Activated effector memory CD4-positive, alpha-beta T cell treated with anti-CD3 and anti-CD28 coated beads, Interleukin-2, amount 50 U/mL, for 16 hours (primary cell): ENCODE data around the gene MB.

Experiments
- DNase-seq: peaks from one replicate; pipeline ENCODE4 v3.0.0-alpha.2; 2020

The MB gene

GRCh38 chr22:35593071-35593890 is 23.8 kb downstream of the MB start:
- DNase-seq = no peak

- no peak for DNase-seq
These were observed 24.6 kb downstream of the MB start for GRCh38 chr22:35592418-35592967.

GRCh38 chr22:35591714-35592417 is 25.3 kb downstream of the MB start:
- no peak for DNase-seq

DNA sequence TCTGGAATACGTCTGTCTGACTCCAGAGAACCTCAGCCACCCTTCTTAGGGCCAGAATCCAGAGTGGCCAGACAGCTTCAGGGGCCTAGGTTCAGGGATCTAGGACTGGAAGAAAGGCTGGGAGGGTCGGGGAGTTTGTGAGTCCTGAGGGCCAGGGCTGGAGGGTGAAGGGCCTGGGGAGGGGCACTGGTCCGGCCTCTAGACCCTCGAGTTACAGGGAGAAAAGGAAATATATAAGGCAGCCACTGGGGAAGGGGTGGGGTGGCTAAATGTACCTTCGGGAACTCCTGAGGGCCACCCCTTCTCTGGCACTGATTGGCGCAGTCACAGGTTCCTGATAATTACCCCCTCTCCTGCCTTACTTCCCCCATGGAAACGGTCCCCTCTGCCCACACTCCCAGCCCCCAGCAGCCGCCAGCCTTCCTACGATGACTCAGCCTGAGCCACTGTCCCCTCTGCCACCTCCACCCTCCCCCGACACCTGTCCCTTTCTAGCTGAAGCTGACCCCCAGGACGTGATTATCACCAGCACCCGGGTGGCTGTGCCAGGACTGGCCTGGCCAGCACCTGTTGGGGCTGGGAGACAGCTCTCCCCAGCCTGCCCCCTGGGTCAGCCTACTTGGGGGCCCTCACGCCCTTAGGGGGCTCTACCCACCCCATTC is 26.4 kb downstream of the MB start:
- no peak for DNase-seq

DNA sequence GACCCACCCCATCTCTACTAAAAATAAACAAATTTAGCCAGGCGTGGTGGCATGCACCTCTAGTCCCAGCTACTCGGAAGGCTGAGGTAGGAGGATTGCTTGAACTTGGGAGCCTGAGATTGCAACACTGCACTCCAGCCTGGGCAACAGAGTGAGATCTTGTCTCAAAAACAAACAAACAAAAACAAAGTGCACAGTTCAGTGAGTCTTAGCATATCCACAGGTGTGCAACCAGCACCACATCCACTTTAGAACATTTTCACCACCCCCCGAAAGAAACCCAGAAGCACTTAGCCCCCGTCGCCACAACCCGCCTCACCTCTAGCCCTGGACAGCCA is 27.4 kb downstream of the MB start:
- no peak for DNase-seq

DNA sequence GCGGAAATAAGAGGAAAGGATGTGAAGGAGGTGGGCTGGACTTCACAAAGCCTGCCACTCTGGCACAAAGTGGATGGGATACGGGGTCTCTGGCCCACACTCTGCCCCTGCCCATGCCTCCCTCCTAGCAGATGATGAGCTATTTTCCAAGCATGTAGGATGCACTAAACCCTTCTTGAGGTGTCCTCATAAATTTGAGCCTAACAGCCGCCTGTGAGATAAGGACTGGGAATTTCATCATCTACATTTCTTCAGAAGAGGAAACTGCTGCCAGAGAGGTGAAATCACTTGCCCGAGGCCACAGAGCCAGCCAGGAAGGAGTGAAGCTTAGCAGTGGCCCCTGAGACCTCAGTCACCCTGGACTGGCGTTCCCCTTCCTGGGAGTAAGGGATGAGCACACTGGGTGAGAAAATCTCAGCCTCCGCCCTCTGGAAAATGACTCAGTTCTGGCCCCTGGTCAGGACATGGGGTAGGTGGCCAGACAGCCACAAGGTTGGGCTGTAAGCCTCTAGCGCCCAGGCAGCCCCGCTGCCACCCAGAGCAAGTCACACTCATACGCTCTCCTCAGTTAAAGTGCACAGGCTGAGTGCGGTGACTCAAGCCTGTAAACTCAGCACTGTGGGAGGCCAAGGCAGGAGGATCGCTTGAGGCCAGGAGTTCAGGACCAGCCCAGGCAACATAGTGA is 27.9 kb downstream of the MB start:
- DNase-seq = no peak

DNA sequence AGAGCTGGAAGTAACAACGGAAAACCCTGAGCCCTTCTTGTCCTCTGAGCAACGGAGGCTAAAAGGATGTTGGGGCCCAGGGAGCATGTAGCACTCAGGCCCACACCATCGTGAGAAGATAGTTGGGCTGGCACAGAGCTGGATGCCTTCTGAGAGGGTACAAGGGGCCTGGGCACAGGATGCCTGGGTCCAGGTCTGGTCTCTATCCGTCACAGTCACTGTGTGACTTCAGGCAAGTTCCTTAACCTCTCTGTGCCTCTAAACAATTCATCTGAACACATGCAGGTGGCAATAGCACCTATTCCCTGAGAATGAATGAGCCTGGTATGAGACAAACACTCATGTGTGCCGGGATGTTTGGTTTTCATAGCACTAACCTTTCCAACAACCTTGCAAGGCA is 29.2 kb downstream of the MB start:
- DNase-seq = no peak

GRCh38 chr22:35587447-35587870 is 29.7 kb downstream of the MB start:
- no peak for DNase-seq

- DNase-seq = no peak
These were observed 30.4 kb downstream of the MB start for GRCh38 chr22:35586771-35587170.

- peak; percentile 82 for DNase-seq
These were observed 34.1 kb downstream of the MB start for GRCh38 chr22:35582861-35583670.

- DNase-seq = no peak
These were observed 34.8 kb downstream of the MB start for GRCh38 chr22:35582218-35582860.

- DNase-seq = no peak
These were observed 36.1 kb downstream of the MB start for GRCh38 chr22:35581023-35581413.

DNA sequence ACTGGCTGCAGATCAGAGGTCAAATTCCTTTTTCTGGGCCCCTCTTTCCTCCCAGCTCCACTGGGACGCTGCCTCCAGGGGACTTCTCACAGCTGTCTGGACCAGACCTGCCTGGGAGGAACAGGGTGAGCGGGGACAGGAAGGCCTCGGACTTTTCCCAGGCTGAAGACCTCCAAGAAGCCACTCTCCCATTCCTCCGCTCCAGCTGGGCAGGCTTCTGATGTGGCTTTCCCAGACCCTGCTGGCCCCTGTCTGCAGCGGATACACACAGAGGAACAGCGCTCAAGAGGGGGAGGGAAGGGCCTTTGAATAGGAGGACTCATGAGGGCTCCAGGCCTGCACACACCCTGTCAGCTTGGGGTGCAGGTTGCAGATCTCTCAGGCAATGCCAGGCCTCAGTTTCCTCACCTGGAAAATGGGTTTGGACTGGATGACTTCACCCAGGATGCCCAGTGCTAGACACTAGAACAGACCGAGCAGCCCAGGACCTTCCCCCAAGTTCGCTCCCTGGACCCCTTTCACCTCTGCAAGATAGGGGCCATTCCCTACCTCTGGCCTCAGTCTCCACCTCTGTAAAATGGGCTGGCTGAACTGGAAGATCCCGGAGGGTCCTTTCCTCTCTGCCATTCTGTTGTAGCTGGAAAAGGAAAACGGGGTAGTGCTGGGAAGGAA is 36.6 kb downstream of the MB start:
- no peak for DNase-seq

DNA sequence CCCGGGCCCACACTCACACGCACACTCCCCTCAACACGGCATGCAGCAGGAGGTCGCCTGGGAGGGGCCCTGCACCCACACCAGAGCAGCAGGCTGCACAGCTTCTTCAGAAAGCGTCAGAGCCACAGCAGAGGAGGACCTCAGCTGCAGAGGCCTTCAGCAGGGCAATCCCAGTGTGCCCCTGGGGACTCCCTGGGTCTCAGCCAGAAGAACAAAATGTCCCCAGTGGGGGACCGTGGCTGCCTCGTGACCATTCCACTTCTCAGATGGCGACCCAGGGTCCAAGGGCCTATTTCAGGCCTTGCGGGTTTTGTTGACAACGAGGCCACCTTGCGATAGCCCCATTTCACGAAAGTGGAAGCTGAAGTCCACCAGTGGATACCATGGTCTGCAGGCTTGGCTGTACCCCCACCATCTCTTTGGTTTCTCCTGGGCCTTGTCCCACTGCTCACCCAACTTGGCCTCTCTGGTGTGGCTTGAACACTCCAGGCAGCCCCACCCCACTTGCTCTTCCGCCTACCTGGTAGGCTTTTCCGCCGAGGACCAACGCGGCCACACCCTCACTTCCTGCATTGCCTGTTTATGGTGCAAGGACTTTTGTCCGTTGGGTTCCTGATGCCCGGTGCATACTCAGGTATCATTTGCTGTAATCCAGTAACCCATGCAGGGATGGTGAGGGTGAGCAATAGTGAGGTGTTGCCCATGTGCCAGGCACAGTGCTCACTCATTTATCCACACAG is 38.1 kb downstream of the MB start:
- no peak for DNase-seq

GRCh38 chr22:35577799-35578659 is 39.1 kb downstream of the MB start:
- no peak for DNase-seq

DNA sequence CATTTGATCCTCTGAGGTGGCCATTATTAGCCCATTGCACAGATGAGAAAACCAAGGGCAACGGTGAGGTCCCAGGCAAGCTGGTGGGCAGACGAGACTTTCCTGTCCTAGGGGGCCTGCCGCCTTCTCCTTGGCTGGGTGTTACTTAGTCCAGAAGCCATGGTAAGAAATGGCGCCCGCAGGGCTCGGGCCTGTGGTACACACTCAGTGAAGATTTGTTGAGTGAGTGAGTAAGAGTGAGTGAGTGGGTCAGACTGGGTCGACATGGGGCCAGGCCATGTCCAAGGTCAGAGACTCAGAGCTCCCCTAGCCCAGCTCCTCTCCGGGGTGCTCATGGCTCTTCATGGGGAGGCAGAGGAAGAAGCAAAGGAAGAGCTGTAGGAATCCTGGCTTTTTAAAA is 40.5 kb downstream of the MB start:
- no peak for DNase-seq

DNA sequence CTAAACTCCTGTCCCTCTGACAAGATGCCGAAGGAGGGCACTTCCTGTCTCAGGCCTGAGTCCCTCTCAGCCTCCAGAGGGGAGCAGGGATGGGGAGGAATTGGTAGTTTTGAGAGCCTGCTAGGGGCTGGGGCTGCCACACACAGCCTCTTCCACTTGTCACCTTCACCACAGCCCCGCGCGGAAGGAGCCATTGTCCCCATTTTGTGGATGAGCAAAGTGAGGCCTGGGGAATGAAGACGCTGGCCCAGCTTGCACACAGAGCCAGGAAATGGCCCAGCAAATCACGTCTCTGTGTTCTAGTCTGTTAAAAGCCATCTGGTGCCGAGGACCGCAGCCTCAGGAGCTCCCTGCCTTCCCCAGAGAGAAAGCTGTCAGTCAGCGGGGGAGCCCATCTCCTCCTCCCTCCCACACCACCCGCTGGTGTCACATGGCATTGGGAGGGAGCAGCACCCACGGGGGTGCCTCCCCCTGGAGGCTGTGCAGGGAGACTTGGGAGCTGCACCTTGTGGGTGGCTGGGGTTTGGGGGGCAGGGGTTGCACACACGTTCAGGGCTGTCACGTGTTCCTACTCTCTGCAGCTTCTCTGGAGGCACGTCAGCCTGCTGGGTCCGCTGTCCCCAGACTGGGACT is 41.9 kb downstream of the MB start:
- no peak for DNase-seq

DNA sequence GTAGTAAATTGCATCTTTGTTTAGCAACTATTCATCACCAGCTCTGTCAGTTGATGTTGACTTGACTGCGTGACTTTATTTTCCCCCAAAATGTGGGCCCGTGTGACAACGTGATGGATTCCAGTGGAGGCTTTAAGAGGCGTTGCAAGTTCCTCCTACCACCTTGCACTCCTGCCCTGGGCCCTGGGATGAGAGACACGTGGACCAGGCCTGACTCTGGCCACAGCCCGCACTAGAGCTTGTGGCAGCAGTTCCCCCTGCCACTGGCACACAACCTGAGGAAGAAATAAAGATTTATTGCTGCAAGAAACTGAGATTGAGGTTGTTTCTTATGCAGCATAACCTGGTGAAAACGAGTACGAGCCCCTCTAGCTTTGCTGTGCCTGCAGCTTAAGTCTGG is 44.6 kb downstream of the MB start:
- DNase-seq = no peak

- DNase-seq = no peak
These were observed 46.4 kb downstream of the MB start for GRCh38 chr22:35570686-35571194.
